Measurements from ENCODE around the gene RFTN1. TPM values are rescaled to one million over a fixed set of nuclear protein-coding genes. Genes with fewer than 3 reads are reported as not detected.

RFTN1 gene
- total and polyA plus RNA-seq, 9 of the 15 experiments (the other 6 are each of a cell fraction or from before 2014, with no cell fraction given) = 0.08 to 0.51 (median 0.11) TPM; not detected in 6

- Histone ChIP-seq H4K20me1 (replicated peaks; ENCODE audit: control insufficient read depth, insufficient read depth, low read length) (no peaks in the 10 kb centered on the region), H3K27me3 (ENCODE audit: control insufficient read depth in 2 of 2, insufficient read depth in 2 of 2, low read length in 2 of 2) (no peaks in the 10 kb centered on the region), H3K4me1 (replicated peaks in 1 of 2; ENCODE audit: control insufficient read depth in 2 of 2, insufficient read depth in 2 of 2, low read length in 2 of 2) (peaks cover 0 to 2% of the 10 kb centered on the region in 2 experiments; a peak in 1 of 5 replicates), H3K27ac (ENCODE audit: extremely low read depth, low read depth, low read length) (no peak overlapping the region), H3K9me1 (ENCODE audit: control insufficient read depth, insufficient read depth, low read length) (no peaks in the 10 kb centered on the region), H3K9ac (ENCODE audit: insufficient read depth in 1 of 2, low read depth in 2 of 2, low read length in 2 of 2) (no peak overlapping the region), H3K36me3 (ENCODE audit: control insufficient read depth, insufficient read depth, low read length) (peaks cover 7% of the 10 kb centered on the region; the same call in 2 of the 3 replicates), H3K79me2 (ENCODE audit: control insufficient read depth, insufficient read depth, low read length) (no peaks in the 10 kb centered on the region), H3K4me3 (no peak overlapping the region), H2AFZ (ENCODE audit: low read depth, low read length) (no peak overlapping the region), H3K4me2 (ENCODE audit: insufficient read depth, low read length) (no peak overlapping the region), H3K9me3 (replicated peaks; ENCODE audit: control insufficient read depth, insufficient read depth, low read depth, low read length) (no peaks in the 10 kb centered on the region)
- intact Hi-C loops (cut with micrococcal nuclease) (no loop called here), in situ Hi-C loops (cut with MboI) (no loop called here)
- no TSS peak for BruUV-seq (replicated peaks)
- no peak for DNase-seq (ENCODE audit: extremely low read depth in 1 of 4, low spot score in 3 of 4)
- ChIA-PET POLR2A (interaction anchor here (0.6 kb wide), 2 partner anchors 47 to 1249 kb away, joined by 3 to 4 read pairs; no protein-coding TSS in a partner anchor), CTCF (ENCODE audit: low intra/inter-chr PET ratio) (no interaction called here)
- 94% methylated on average over 1 of the region's 1 CpG for WGBS (ENCODE audit: insufficient coverage, low coverage, missing lambda C conversion rate)
- no peak for TF ChIP-seq ZNF232 (CRISPR knock-in tag; IDR thresholded peaks at IDR 0.05)
- no peak for TF ChIP-seq ATF2 (CRISPR knock-in tag; IDR thresholded peaks at IDR 0.05)
- TF ChIP-seq ZC3H8 (IDR thresholded peaks at IDR 0.05) = no peak
- no peak for TF ChIP-seq RBM14 (IDR thresholded peaks at IDR 0.05; ENCODE audit: borderline replicate concordance, insufficient read depth, low read depth, low read length)
- no peak for TF ChIP-seq ZNF436 (CRISPR knock-in tag; IDR thresholded peaks at IDR 0.05)
- TF ChIP-seq ZNF518B (CRISPR knock-in tag; IDR thresholded peaks at IDR 0.05) = no peak
- no peak for TF ChIP-seq USF1 (CRISPR knock-in tag; IDR thresholded peaks at IDR 0.05)
- TF ChIP-seq LEF1 (IDR thresholded peaks at IDR 0.05) = no peak
- TF ChIP-seq SMARCC2 (IDR thresholded peaks at IDR 0.05; ENCODE audit: low read depth) = no peak
- TF ChIP-seq KHSRP (IDR thresholded peaks at IDR 0.05) = no peak
- TF ChIP-seq ZNF512 (tag; IDR thresholded peaks at IDR 0.05) = no peak
- no peak for TF ChIP-seq ZNF431 (CRISPR knock-in tag; IDR thresholded peaks at IDR 0.05)
- no peak for FAIRE-seq
- ATAC-seq = no peak
Measured at GRCh38 chr3:16343101-16343500, 170.4 kb downstream of the RFTN1 start.
